Measurements from ENCODE around the gene TTLL9. TPM values are rescaled to one million over a fixed set of nuclear protein-coding genes. Genes with fewer than 3 reads are reported as not detected.

TTLL9 gene, protein sequence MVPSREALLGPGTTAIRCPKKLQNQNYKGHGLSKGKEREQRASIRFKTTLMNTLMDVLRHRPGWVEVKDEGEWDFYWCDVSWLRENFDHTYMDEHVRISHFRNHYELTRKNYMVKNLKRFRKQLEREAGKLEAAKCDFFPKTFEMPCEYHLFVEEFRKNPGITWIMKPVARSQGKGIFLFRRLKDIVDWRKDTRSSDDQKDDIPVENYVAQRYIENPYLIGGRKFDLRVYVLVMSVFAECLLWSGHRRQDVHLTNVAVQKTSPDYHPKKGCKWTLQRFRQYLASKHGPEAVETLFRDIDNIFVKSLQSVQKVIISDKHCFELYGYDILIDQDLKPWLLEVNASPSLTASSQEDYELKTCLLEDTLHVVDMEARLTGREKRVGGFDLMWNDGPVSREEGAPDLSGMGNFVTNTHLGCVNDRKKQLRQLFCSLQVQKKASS
- 1 to 10 TPM in 1 of 4 donors, not detected in 3; 1.1 TPM for total RNA-seq
- under 1 TPM in 1 of 3 donors, not detected in 2; 0.15 TPM for polyA plus RNA-seq

DNA sequence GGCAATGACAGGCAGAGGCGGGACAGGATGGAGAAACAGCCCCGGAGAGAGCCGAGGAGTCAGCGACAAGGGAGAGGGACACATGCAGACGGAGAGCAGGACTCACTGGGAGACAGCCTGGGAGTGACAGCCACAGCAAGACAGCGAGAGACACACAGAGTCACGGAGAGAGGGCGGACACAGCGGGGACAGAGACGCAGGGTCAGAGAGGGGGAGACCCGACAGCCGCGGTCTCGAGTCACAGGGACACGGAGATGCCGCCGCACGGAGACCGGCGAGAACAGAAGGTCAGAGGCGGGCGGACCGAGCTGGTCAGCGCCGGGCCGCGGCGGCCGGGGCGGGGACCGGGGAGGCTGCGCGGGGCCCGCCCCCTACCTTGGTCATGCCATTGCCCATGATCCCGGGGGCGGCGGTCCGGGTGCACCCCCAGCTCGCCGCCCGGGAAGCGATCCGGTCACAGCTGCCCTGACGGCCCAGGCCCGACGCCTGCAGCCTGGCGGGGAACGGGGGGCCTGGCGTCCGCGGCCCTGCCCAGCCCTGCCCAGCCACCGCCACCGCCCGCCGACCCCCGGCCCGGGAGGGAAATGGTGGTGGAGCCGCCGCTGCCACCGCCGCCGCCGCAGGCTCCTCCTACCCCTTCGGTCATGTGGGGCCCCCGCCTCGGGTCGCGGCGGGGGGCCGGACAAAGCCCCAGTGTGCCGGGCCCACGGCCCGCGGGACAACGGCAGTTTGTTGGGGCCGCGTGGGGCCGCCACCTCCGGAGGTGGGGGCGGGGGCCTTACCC lies at the start of gene TTLL9, which contains the start of gene DUSP15:
Gene TTLL9, plus strand, starts transcription at position 693 of the 784 bp plus-strand sequence. CDS start 493 bp downstream, outside the sequence.
Gene DUSP15, minus strand, starts transcription at position 586 of the 784 bp plus-strand sequence. Its CDS starts 190 bp downstream, at position 396.
- H3K4me3 ChIP-seq, result peak within 1 kb of the TSS; percentile 31 to 81 (median 65)
- intact Hi-C loops (cut with DNase I), result no loop called here
- peak within 1 kb of the TSS; percentile 41 to 48 (median 43) for H3K27ac ChIP-seq
- H3K4me1 ChIP-seq, result peaks cover 0 to 21% (median 17%) of the 10 kb centered on the region in 4 donors
- peaks cover 4 to 19% (median 14%) of the 10 kb centered on the region in 3 donors for H3K27me3 ChIP-seq
- DNase-seq, result no peak
- TF ChIP-seq EP300 (IDR thresholded peaks at IDR 0.05) (no peak), POLR2A (IDR thresholded peaks at IDR 0.05) (no peak), POLR2AphosphoS5 (IDR thresholded peaks at IDR 0.05) (peak in 1 of 4 donors; percentile 50)
- TF ChIP-seq, protein P1, sequence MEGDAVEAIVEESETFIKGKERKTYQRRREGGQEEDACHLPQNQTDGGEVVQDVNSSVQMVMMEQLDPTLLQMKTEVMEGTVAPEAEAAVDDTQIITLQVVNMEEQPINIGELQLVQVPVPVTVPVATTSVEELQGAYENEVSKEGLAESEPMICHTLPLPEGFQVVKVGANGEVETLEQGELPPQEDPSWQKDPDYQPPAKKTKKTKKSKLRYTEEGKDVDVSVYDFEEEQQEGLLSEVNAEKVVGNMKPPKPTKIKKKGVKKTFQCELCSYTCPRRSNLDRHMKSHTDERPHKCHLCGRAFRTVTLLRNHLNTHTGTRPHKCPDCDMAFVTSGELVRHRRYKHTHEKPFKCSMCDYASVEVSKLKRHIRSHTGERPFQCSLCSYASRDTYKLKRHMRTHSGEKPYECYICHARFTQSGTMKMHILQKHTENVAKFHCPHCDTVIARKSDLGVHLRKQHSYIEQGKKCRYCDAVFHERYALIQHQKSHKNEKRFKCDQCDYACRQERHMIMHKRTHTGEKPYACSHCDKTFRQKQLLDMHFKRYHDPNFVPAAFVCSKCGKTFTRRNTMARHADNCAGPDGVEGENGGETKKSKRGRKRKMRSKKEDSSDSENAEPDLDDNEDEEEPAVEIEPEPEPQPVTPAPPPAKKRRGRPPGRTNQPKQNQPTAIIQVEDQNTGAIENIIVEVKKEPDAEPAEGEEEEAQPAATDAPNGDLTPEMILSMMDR (IDR thresholded peaks at IDR 0.05), result no peak
- H3K9me3 ChIP-seq, result no peaks in the 10 kb centered on the region
- 1% methylated on average over 80 of the region's 80 CpGs for WGBS, 2 donors
- no peaks in the 10 kb centered on the region for H3K36me3 ChIP-seq

DNA sequence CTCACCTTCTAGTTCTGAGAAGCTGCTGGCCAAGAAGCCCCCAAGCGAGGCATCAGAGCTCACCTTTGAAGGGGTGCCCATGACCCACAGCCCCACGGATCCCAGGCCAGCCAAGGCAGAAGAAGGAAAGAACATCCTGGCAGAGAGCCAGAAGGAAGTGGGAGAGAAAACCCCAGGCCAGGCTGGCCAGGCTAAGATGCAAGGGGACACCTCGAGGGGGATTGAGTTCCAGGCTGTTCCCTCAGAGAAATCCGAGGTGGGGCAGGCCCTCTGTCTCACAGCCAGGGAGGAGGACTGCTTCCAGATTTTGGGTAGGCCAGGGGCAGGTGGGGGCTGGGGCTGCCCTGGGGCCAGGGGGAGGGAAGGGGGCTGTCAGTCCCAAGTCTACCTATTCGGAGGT lies 49.0 kb upstream of the TTLL9 start:
- no peaks in the 10 kb centered on the region for H3K36me3 ChIP-seq
- DNase-seq, result peak; percentile 63
- TF ChIP-seq POLR2AphosphoS5 (IDR thresholded peaks at IDR 0.05) (no peak), POLR2A (IDR thresholded peaks at IDR 0.05) (no peak)
- TF ChIP-seq, protein P1 (IDR thresholded peaks at IDR 0.05), result no peak
- H3K9me3 ChIP-seq, result no peaks in the 10 kb centered on the region
- peaks cover 0 to 13% (median 9%) of the 10 kb centered on the region in 4 donors for H3K4me1 ChIP-seq
- H3K4me3 ChIP-seq, result no peak overlapping the region
- intact Hi-C loops (cut with DNase I), result loop anchor here (5.0 kb wide), 1 partner anchor 271 kb away; no protein-coding TSS in a partner anchor
- H3K27me3 ChIP-seq, result no peaks in the 10 kb centered on the region
- WGBS, 2 donors, result 47 to 65% methylated on average over 5 of the region's 5 CpGs
- H3K27ac ChIP-seq, result no peak overlapping the region

DNA sequence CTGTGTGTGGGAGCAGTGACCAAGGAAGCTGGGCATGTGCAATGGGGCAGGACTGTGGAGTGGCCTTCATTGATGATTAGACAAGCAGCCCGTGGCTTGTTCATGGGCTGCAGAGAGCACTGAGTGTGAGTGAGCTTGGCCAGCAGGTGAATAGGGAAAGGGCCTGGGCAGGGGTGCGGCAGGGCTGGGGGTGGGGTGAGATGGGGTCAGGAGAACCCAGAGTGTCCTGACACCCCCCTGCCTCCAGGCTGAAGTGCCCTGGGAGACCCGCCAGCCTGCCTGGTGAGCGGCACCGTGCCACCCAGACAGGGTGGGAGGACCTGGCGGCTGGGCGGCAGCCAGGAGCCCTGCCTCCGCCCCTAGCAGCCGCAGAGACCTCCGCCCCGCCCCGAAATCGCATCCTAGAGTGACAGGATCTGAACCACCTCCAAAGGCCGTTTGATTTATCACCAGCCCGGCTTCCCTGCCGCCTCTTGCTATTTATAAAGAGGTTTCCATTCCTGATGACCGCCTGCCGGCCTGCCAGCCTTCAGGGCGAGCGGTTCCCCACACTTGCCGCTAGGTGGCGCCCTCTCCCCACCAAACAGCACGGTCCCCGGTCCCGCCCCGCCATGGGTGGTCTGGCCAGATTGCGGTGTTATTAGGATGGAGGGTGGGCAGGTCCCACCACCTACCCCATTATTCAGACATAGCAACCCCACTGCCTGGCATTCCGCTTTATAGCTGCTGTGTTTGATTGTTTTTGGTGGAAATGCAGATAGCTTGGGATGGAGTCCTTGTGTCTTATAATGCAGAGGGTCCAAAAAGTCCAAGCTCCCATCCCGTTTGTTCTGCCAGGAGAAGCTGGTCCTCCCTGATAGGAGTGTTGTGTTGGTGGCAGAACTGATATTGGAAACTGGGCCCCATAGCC lies 47.8 kb upstream of the TTLL9 start:
- peak; percentile 89 for DNase-seq
- WGBS, 2 donors, result 3 to 6% methylated on average over 29 of the region's 29 CpGs
- H3K4me1 ChIP-seq, result peaks cover 0 to 13% (median 9%) of the 10 kb centered on the region in 4 donors
- H3K9me3 ChIP-seq, result no peaks in the 10 kb centered on the region
- H3K36me3 ChIP-seq, result no peaks in the 10 kb centered on the region
- H3K27me3 ChIP-seq, result no peaks in the 10 kb centered on the region
- TF ChIP-seq POLR2AphosphoS5 (IDR thresholded peaks at IDR 0.05) (peak in 1 of 4 donors; percentile 38), POLR2A (IDR thresholded peaks at IDR 0.05) (no peak), EP300 (IDR thresholded peaks at IDR 0.05) (no peak)
- TF ChIP-seq, protein P1 (IDR thresholded peaks at IDR 0.05), result peak; percentile 95 to 98 (median 97)
- peak overlapping the region in 2 of 4 donors; percentile 23 to 29 for H3K4me3 ChIP-seq
- peak overlapping the region in 3 of 4 donors; percentile 21 to 41 (median 23) for H3K27ac ChIP-seq
- intact Hi-C loops (cut with DNase I), result loop anchor here (1.0 to 5.0 kb wide), 4 partner anchors 24 to 270 kb away; partner anchors contain the start of gene PDRG1
